H1 (cell line): Measurements from ENCODE around the gene TFRC. TPM values are rescaled to one million over a fixed set of nuclear protein-coding genes. Genes with fewer than 3 reads are reported as not detected.

ENCODE experiments used
- CTCF ChIA-PET: fragments of 300-600 bp; sonication (Branson Sonifier 250); formaldehyde crosslinking; loops from one replicate; lab custom pipeline; 2021; ENCODE audit not compliant: partially characterized antibody; lab: Charles Lee
- POLR2A ChIA-PET: fragments of 300-600 bp; sonication (Branson Sonifier 250); formaldehyde crosslinking; loops from one replicate; lab custom pipeline; 2021; ENCODE audit warnings: inconsistent platforms; ENCODE audit not compliant: partially characterized antibody; lab: Charles Lee
- DNase-seq, 2 experiments: peaks; one replicate each; pipeline versions ENCODE4 v3.0.0 to v3.0.0-alpha.2; 2010 to 2022; ENCODE audit warnings: low spot score in 2 of 2, low read depth in 1 of 2, mixed read lengths in 1 of 2
- FAIRE-seq: peaks from 2 replicates; lab custom pipeline; 2011; peaks lifted over from hg19 to GRCh38; lab: Jason Lieb, UNC
- H2AFZ ChIP-seq: 2 replicates; pipeline ENCODE4 v1.8.1; 2012; ENCODE audit warnings: low read length, inconsistent platforms
- H2AK5ac ChIP-seq: 2 replicates; pipeline ENCODE4 v1.6.1; 2013; ENCODE audit warnings: low read depth, low read length
- H2BK120ac ChIP-seq: replicated peaks from 2 replicates; pipeline ENCODE3; 2013; ENCODE audit warnings: low read depth, low read length, inconsistent platforms
- H2BK12ac ChIP-seq: 2 replicates; pipeline ENCODE4 v1.6.1; 2013; ENCODE audit warnings: low read depth, low read length
- H2BK15ac ChIP-seq: 2 replicates; pipeline ENCODE4 v1.6.1; 2013; ENCODE audit warnings: low read length
- H2BK20ac ChIP-seq: 2 replicates; pipeline ENCODE4 v1.6.1; 2013; ENCODE audit warnings: low read length
- H2BK5ac ChIP-seq: 2 replicates; pipeline ENCODE4 v1.6.1; 2013; ENCODE audit warnings: low read depth, low read length
- H3K14ac ChIP-seq: 2 replicates; pipeline ENCODE4 v1.6.1; 2013; ENCODE audit warnings: inconsistent platforms; ENCODE audit not compliant: insufficient read length
- H3K18ac ChIP-seq: 2 replicates; pipeline ENCODE4 v1.6.1; 2013; ENCODE audit warnings: low read length; ENCODE audit errors: extremely low read depth
- H3K23ac ChIP-seq: 2 replicates; pipeline ENCODE4 v1.6.1; 2013; ENCODE audit warnings: inconsistent platforms; ENCODE audit not compliant: insufficient read length
- H3K23me2 ChIP-seq: 2 replicates; pipeline ENCODE4 v1.6.1; 2013; ENCODE audit warnings: low read depth, low read length
- H3K27ac ChIP-seq: 2 replicates; pipeline ENCODE4 v1.6.1; 2011; ENCODE audit warnings: low read depth, low read length, inconsistent platforms
- H3K27me3 ChIP-seq, 4 experiments: replicated peaks in 1 of 4; 1 replicate in 1 of 4; 2 replicates in 3 of 4; pipeline versions ENCODE4 v1.6.1 to v1.8.1; 2011 to 2013; ENCODE audit warnings: low read length in 3 of 4, mild to moderate bottlenecking in 3 of 4, inconsistent platforms in 2 of 4, mixed read lengths in 2 of 4, moderate library complexity in 1 of 4; ENCODE audit not compliant: control insufficient read depth in 3 of 4, insufficient read depth in 3 of 4; ENCODE audit errors: extremely low read depth in 1 of 4
- H3K36me3 ChIP-seq, 4 experiments: 2 replicates each; pipeline versions ENCODE4 v1.6.1 to v1.8.1; 2011 to 2013; ENCODE audit warnings: mild to moderate bottlenecking in 4 of 4, low read length in 3 of 4, moderate library complexity in 2 of 4, control low read depth in 1 of 4, inconsistent platforms in 1 of 4; ENCODE audit not compliant: insufficient read depth in 4 of 4, control insufficient read depth in 2 of 4
- H3K4ac ChIP-seq: replicated peaks from 2 replicates; pipeline ENCODE3; 2013; ENCODE audit warnings: low read length, low read depth, mixed read lengths, inconsistent platforms; ENCODE audit not compliant: insufficient read length
- H3K4me1 ChIP-seq, 4 experiments: replicated peaks in 1 of 4; 1 replicate in 1 of 4; 2 replicates in 3 of 4; pipeline versions ENCODE4 v1.6.1 to v1.8.1; 2011 to 2013; ENCODE audit warnings: low read length in 3 of 4, inconsistent platforms in 2 of 4, mixed read lengths in 1 of 4; ENCODE audit not compliant: insufficient read depth in 4 of 4, control insufficient read depth in 3 of 4
- H3K4me2 ChIP-seq, 2 experiments: 2 replicates each; pipeline versions ENCODE4 v1.6.1 to v1.8.1; 2011 to 2013; ENCODE audit warnings: low read depth in 2 of 2, low read length in 2 of 2, control low read depth in 1 of 2, inconsistent platforms in 1 of 2, mild to moderate bottlenecking in 1 of 2; ENCODE audit not compliant: insufficient read depth in 1 of 2
- H3K4me3 ChIP-seq, 4 experiments: fragments of 200-600, 300-600 bp in 1 of 4; sonication (generic), shearing (Covaris generic), sonication (Bioruptor Twin) in 1 of 4; 2 replicates each; pipeline versions ENCODE4 v1.5.1 to v1.8.1; 2011 to 2016; ENCODE audit warnings: low read length in 4 of 4, low read depth in 3 of 4, control low read depth in 2 of 4, inconsistent platforms in 2 of 4, mild to moderate bottlenecking in 2 of 4, mixed read lengths in 1 of 4, moderate library complexity in 1 of 4; ENCODE audit not compliant: insufficient read depth in 2 of 4; ENCODE audit errors: extremely low read depth in 1 of 4
- H3K56ac ChIP-seq: replicated peaks from 2 replicates; pipeline ENCODE3; 2013; ENCODE audit warnings: low read depth, mild to moderate bottlenecking, mixed read lengths, low read length, inconsistent platforms; ENCODE audit not compliant: insufficient read length
- H3K79me1 ChIP-seq: 2 replicates; pipeline ENCODE4 v1.6.1; 2013; ENCODE audit warnings: low read depth, low read length, control low read depth
- H3K79me2 ChIP-seq, 2 experiments: 2 replicates each; pipeline versions ENCODE4 v1.6.1 to v1.8.1; 2012 to 2013; ENCODE audit warnings: low read length in 2 of 2, mild to moderate bottlenecking in 2 of 2, inconsistent platforms in 1 of 2; ENCODE audit not compliant: insufficient read depth in 2 of 2, control insufficient read depth in 1 of 2
- H3K9ac ChIP-seq, 4 experiments: replicated peaks in 1 of 4; 1 replicate in 1 of 4; 2 replicates in 3 of 4; pipeline versions ENCODE4 v1.6.1 to v1.8.1; 2011 to 2013; ENCODE audit warnings: low read depth in 3 of 4, low read length in 3 of 4, control low read depth in 2 of 4, mild to moderate bottlenecking in 2 of 4, moderate library complexity in 2 of 4, inconsistent platforms in 1 of 4; ENCODE audit errors: extremely low read depth in 1 of 4
- H3K9me3 ChIP-seq, 2 experiments: 2 replicates each; pipeline versions ENCODE4 v1.6.1 to v1.8.1; 2012 to 2013; ENCODE audit warnings: mild to moderate bottlenecking in 2 of 2, moderate library complexity in 2 of 2, control low read depth in 1 of 2, inconsistent platforms in 1 of 2, low read depth in 1 of 2, low read length in 1 of 2, mixed read lengths in 1 of 2; ENCODE audit not compliant: insufficient read depth in 2 of 2
- H4K20me1 ChIP-seq, 2 experiments: replicated peaks in 1 of 2; 2 replicates each; pipeline versions ENCODE3 to v1.8.1; 2011 to 2013; ENCODE audit warnings: inconsistent platforms in 2 of 2, low read length in 2 of 2, mild to moderate bottlenecking in 1 of 2; ENCODE audit not compliant: insufficient read depth in 2 of 2, control insufficient read depth in 1 of 2
- H4K5ac ChIP-seq: 2 replicates; pipeline ENCODE4 v1.6.1; 2013; ENCODE audit warnings: low read length, low read depth, mixed read lengths, inconsistent platforms; ENCODE audit not compliant: insufficient read length
- H4K8ac ChIP-seq: 2 replicates; pipeline ENCODE4 v1.8.0; 2013; ENCODE audit warnings: mild to moderate bottlenecking, moderate library complexity, low read length, inconsistent platforms; ENCODE audit not compliant: insufficient read depth; ENCODE audit errors: extremely low read depth
- H4K91ac ChIP-seq: replicated peaks from 2 replicates; pipeline ENCODE3; 2013; ENCODE audit warnings: low read length, mixed read lengths, inconsistent platforms; ENCODE audit not compliant: insufficient read length
- CHD1 ChIP-seq: IDR thresholded peaks from 2 replicates; pipeline ENCODE4 v1.6.1; 2012; ENCODE audit warnings: low read depth, low read length, improper control_type of control experiment
- POLR2A ChIP-seq, 2 experiments: IDR thresholded peaks; 1 replicate in 1 of 2; 2 replicates in 1 of 2; pipeline ENCODE4 v1.6.1; 2011; ENCODE audit warnings: low read depth in 2 of 2, low read length in 2 of 2, mild to moderate bottlenecking in 2 of 2; ENCODE audit errors: control extremely low read depth in 1 of 2
- WGBS, 2 experiments: shearing (Covaris generic) in 1 of 2; methylation state at CpG; one replicate each; pipeline versions ENCODE4 v1.1.6 to v1.1.7; 2013 to 2015; ENCODE audit warnings: low lambda C conversion rate in 2 of 2, mixed read lengths in 2 of 2, inconsistent platforms in 1 of 2, low coverage in 1 of 2, missing lambda C conversion rate in 1 of 2; ENCODE audit not compliant: insufficient replicate concordance in 2 of 2, insufficient coverage in 1 of 2, insufficient read length in 1 of 2; ENCODE audit errors: extremely low coverage in 1 of 2, missing lambda C conversion rate in 1 of 2; 5-methylcytosine and 5-hydroxymethylcytosine counted together
- polyA plus RNA-seq, 7 experiments: library from polyadenylated mRNA; depleted of rRNA in 3 of 7; stranded (reverse) in 5 of 7; unstranded in 2 of 7; fragments of >200 nt in 5 of 7; fragments of 200-250 nt in 2 of 7; gene quantifications; 1 replicate in 5 of 7; 2 replicates in 1 of 7; 4 replicates in 1 of 7; pipeline versions ENCODE4 v1.2.1 to v1.2.3, GENCODE V29; 2011 to 2013; ENCODE audit warnings: missing spikeins in 2 of 7, mixed read lengths in 2 of 7
- total RNA-seq: library from RNA; stranded (reverse); fragmentation: NEBNext Ultra II Directional; extraction: Animal tissue kit (Norgen Biotek cat#: 25700); gene quantifications from 2 replicates; pipeline ENCODE4 v1.2.1, GENCODE V29; 2021

The TFRC gene
- total and polyA plus RNA-seq, 2 of the 8 experiments (the other 6 are each of a cell fraction or from before 2014, with no cell fraction given), result 67.3 to 161 TPM

GRCh38 chr3:196047391-196048030, 34.4 kb downstream of the TFRC start:
- WGBS, 2 experiments, result 98% methylated on average over 9 of the region's 11 CpGs; no CpG with 5 or more reads in 1 of the 2 experiments
- Histone ChIP-seq H3K27me3 (no peaks in the 10 kb centered on the region), H3K9ac (no peak overlapping the region), H2AFZ (no peak overlapping the region), H4K91ac (no peak overlapping the region), H4K8ac (no peak overlapping the region), H3K27ac (no peak overlapping the region), H3K79me1 (no peaks in the 10 kb centered on the region), H2BK120ac (no peak overlapping the region), H3K14ac (no peak overlapping the region), H4K20me1 (peaks cover 0 to 2% of the 10 kb centered on the region in 2 experiments), H2BK15ac (no peak overlapping the region), H2BK12ac (no peak overlapping the region), H3K23me2 (no peaks in the 10 kb centered on the region), H3K4me1 (no peaks in the 10 kb centered on the region), H2BK20ac (no peak overlapping the region), H3K56ac (no peak overlapping the region), H3K4me2 (no peak overlapping the region), H3K18ac (no peak overlapping the region), H3K36me3 (peaks cover 8 to 37% (median 27%) of the 10 kb centered on the region in 4 experiments), H3K9me3 (no peaks in the 10 kb centered on the region), H3K4me3 (no peak overlapping the region), H3K23ac (no peak overlapping the region), H4K5ac (no peak overlapping the region), H2BK5ac (no peak overlapping the region), H3K79me2 (no peaks in the 10 kb centered on the region), H3K4ac (no peak overlapping the region), H2AK5ac (no peak overlapping the region)
- TF ChIP-seq CHD1 (no peak), POLR2A (IDR thresholded peaks at IDR 0.05; ENCODE audit: control extremely low read depth in 1 of 2, low read depth in 2 of 2, low read length in 2 of 2) (peak in 1 of 2 experiments; percentile 33; a peak in 1 of 3 replicates)
- CTCF ChIA-PET, result interaction anchor here (1.1 to 4.0 kb wide), 3 partner anchors 17 to 151 kb away, joined by 3 to 14 read pairs (median 5); no protein-coding TSS in a partner anchor
- POLR2A ChIA-PET, result interaction anchor here (0.7 to 2.1 kb wide), 5 partner anchors 9 to 142 kb away, joined by 3 to 7 read pairs (median 4); no protein-coding TSS in a partner anchor
- no peak for FAIRE-seq
- no peak for DNase-seq
